Breast epithelium (tissue), 3 donors: ENCODE results near the gene COL8A2.

ENCODE experiments used
- POLR2A ChIP-seq: fragments of 450-650 bp; IDR thresholded peaks from one replicate; pipeline ENCODE4 v1.6.1; 2016; ENCODE audit warnings: antibody characterized with exemption, mild to moderate bottlenecking, moderate library complexity
- TF ChIP-seq, protein P1 (sequence below), 3 donors: fragments of 450-650 bp; IDR thresholded peaks; one replicate each; pipeline ENCODE4 v1.5.1; 2016 to 2017; ENCODE audit warnings: antibody characterized with exemption in 3 of 3, mild to moderate bottlenecking in 3 of 3, moderate library complexity in 3 of 3

DNA sequence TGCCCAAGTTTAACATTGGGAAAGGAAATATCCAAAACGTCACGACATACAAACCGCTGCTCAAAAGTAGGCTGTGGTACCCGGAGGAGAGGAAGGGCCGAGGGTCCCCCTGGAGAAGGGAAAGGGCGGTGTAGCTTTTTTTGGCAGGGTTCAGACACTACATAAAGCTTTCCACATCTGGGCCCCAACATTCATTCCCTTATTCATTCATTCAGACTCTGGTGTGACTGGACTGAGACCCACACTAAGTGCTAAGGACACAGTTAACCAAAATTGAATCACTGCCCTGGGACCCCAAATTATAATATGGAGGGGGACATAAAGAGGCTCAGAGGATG is 10.3 kb upstream of the COL8A2 start:
- no peak for TF ChIP-seq POLR2A
- TF ChIP-seq, protein P1, sequence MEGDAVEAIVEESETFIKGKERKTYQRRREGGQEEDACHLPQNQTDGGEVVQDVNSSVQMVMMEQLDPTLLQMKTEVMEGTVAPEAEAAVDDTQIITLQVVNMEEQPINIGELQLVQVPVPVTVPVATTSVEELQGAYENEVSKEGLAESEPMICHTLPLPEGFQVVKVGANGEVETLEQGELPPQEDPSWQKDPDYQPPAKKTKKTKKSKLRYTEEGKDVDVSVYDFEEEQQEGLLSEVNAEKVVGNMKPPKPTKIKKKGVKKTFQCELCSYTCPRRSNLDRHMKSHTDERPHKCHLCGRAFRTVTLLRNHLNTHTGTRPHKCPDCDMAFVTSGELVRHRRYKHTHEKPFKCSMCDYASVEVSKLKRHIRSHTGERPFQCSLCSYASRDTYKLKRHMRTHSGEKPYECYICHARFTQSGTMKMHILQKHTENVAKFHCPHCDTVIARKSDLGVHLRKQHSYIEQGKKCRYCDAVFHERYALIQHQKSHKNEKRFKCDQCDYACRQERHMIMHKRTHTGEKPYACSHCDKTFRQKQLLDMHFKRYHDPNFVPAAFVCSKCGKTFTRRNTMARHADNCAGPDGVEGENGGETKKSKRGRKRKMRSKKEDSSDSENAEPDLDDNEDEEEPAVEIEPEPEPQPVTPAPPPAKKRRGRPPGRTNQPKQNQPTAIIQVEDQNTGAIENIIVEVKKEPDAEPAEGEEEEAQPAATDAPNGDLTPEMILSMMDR (IDR thresholded peaks at IDR 0.05), result no peak
